Smooth muscle cell (in vitro differentiated cells): Measurements from ENCODE around the gene CPSF4L. TPM values are rescaled to one million over a fixed set of nuclear protein-coding genes. Genes with fewer than 3 reads are reported as not detected.
"Not testable (repeated sequence)": the region's sequence is repeated elsewhere in the genome, so short reads cannot be mapped to it uniquely, and the experiment has no call there.

Source experiments
- DNase-seq: peaks from one replicate; lab custom pipeline; 2025; ENCODE audit not compliant: unreplicated experiment; lab: John Stamatoyannopoulos, UW
- H2AFZ ChIP-seq: fragments of 200-600 bp; sonication (generic); 2 replicates; pipeline ENCODE4 v1.6.0; 2016; ENCODE audit warnings: antibody characterized with exemption, low read depth, mild to moderate bottlenecking
- H3F3A ChIP-seq: fragments of 200-600 bp; sonication (generic); 2 replicates; pipeline ENCODE4 v1.6.0; 2017; ENCODE audit warnings: antibody characterized with exemption, low read depth
- H3K27ac ChIP-seq: fragments of 200-600 bp; sonication (generic); 2 replicates; pipeline ENCODE4 v1.5.1; 2016; ENCODE audit warnings: low read depth, mild to moderate bottlenecking
- H3K27me3 ChIP-seq: fragments of 200-600 bp; sonication (generic); 2 replicates; pipeline ENCODE4 v1.6.1; 2016; ENCODE audit warnings: low read depth, mild to moderate bottlenecking
- H3K36me3 ChIP-seq: fragments of 200-600 bp; sonication (generic); 2 replicates; pipeline ENCODE4 v1.5.1; 2016; ENCODE audit warnings: low read depth
- H3K4me1 ChIP-seq: fragments of 200-600 bp; sonication (generic); 2 replicates; pipeline ENCODE4 v1.5.1; 2016; ENCODE audit warnings: low read depth
- H3K4me2 ChIP-seq: fragments of 200-600 bp; sonication (generic); 2 replicates; pipeline ENCODE4 v1.6.0; 2016; ENCODE audit warnings: mild to moderate bottlenecking
- H3K4me3 ChIP-seq: fragments of 200-600 bp; sonication (generic); 2 replicates; pipeline ENCODE4 v1.5.1; 2016; ENCODE audit warnings: mild to moderate bottlenecking
- H3K79me2 ChIP-seq: fragments of 200-600 bp; sonication (generic); 2 replicates; pipeline ENCODE4 v1.6.0; 2016; ENCODE audit warnings: low read depth, mild to moderate bottlenecking
- H3K9ac ChIP-seq: fragments of 200-600 bp; sonication (generic); 2 replicates; pipeline ENCODE4 v1.6.0; 2016; ENCODE audit warnings: low read depth
- H3K9me3 ChIP-seq: fragments of 200-600 bp; sonication (generic); replicated peaks from 2 replicates; pipeline ENCODE4 v1.5.1; 2016; ENCODE audit warnings: low read depth
- H4K20me1 ChIP-seq: fragments of 200-600 bp; sonication (generic); 2 replicates; pipeline ENCODE4 v1.6.0; 2016; ENCODE audit warnings: low read depth
- CTCF ChIP-seq: fragments of 200-600 bp; sonication (generic); IDR thresholded peaks from 2 replicates; pipeline ENCODE4 v1.5.1; 2017; ENCODE audit warnings: borderline replicate concordance, mild to moderate bottlenecking, antibody characterized with exemption; ENCODE audit not compliant: insufficient read depth, poor library complexity, severe bottlenecking
- WGBS: methylation state at CpG from one replicate; pipeline ENCODE4 v1.1.7; 2016; ENCODE audit warnings: low lambda C conversion rate; 5-methylcytosine and 5-hydroxymethylcytosine counted together
- polyA plus RNA-seq: library from polyadenylated mRNA; unstranded; fragments of >200 nt; fragmentation: Nextera tagmentation; extraction: Ambion mirVana; gene quantifications from 2 replicates; pipeline ENCODE4 v1.2.1, GENCODE V29; 2016
- total RNA-seq: library from RNA; depleted of rRNA; stranded (reverse); fragments of >200 nt; gene quantifications from 2 replicates; pipeline ENCODE4 v1.2.3, GENCODE V29; 2014

The CPSF4L gene
- total and polyA plus RNA-seq, 2 experiments from 2014 or later, result not detected

- no peak for TF ChIP-seq CTCF
- H3K27ac ChIP-seq, result no peak overlapping the region
- no peaks in the 10 kb centered on the region for H4K20me1 ChIP-seq
- no peak overlapping the region for H3K9ac ChIP-seq
- H3K36me3 ChIP-seq, result no peaks in the 10 kb centered on the region
- H3K9me3 ChIP-seq, result no peaks in the 10 kb centered on the region
- DNase-seq, result no peak
- no peaks in the 10 kb centered on the region for H3K79me2 ChIP-seq
- H3K27me3 ChIP-seq, result no peaks in the 10 kb centered on the region
- WGBS, result 95% methylated on average over 11 of the region's 11 CpGs
- no peaks in the 10 kb centered on the region for H3F3A ChIP-seq
- peaks cover 15% of the 10 kb centered on the region for H3K4me1 ChIP-seq
- H3K4me2 ChIP-seq, result no peak overlapping the region
- no peak overlapping the region for H3K4me3 ChIP-seq
- H2AFZ ChIP-seq, result no peak overlapping the region
Measured at GRCh38 chr17:73266796-73267195, 5.1 kb upstream of the CPSF4L start.

DNA sequence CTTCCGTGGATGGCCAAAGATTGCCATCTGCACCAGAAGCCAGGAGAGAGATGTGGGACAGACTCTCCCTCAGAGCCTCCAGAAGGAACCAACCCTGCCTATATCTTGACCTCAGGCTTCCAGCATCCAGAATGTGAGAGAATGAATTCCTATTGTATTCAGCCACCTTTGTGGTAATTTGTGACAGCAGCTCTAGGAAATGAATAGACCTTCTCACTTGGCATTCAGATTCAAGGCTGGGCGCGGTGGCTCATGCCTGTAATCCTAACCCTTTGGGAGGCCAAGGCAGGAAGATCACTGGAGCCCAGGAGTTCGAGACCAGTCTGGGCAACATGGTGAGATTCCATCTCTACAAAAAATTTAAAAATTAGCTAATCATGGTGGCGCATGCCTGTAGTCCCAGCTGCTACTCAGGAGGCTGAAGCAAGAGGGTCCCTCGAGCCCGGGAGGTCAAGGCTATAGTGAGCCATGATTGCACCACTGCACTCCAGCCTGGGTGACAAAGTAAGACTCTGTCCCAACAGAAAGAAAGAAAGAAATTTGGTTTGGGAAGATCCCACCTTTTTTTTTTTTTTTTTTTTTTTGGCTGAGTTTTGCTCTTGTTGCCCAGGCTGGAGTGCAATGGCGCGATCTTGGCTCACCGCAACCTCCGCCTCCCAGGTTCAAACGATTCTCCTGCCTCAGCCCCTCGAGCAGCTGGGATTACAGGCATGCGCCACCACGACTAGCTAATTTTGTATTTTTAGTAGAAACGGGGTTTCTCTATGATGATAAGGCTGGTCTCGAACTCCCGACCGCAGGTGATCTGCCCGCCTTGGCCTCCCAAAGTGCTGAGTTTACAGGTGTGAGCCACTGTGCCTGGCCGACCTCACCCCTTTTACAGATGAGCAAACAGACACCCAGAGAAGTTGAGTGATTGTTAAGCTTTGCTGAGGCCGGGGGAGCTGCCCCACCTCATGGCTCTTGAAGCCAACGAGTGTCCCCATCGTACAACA lies 4.3 kb upstream of the CPSF4L start:
- 95% methylated on average over 24 of the region's 24 CpGs for WGBS
- H3K79me2 ChIP-seq, result no peaks in the 10 kb centered on the region
- no peak overlapping the region for H3K4me2 ChIP-seq
- H3F3A ChIP-seq, result no peaks in the 10 kb centered on the region
- no peaks in the 10 kb centered on the region for H3K27me3 ChIP-seq
- no peak overlapping the region for H3K4me3 ChIP-seq
- H3K4me1 ChIP-seq, result peaks cover 18% of the 10 kb centered on the region
- H3K27ac ChIP-seq, result no peak overlapping the region
- no peak for DNase-seq
- H3K36me3 ChIP-seq, result no peaks in the 10 kb centered on the region
- no peaks in the 10 kb centered on the region for H3K9me3 ChIP-seq
- no peak for TF ChIP-seq CTCF
- H3K9ac ChIP-seq, result no peak overlapping the region
- no peaks in the 10 kb centered on the region for H4K20me1 ChIP-seq
- H2AFZ ChIP-seq, result no peak overlapping the region

DNA sequence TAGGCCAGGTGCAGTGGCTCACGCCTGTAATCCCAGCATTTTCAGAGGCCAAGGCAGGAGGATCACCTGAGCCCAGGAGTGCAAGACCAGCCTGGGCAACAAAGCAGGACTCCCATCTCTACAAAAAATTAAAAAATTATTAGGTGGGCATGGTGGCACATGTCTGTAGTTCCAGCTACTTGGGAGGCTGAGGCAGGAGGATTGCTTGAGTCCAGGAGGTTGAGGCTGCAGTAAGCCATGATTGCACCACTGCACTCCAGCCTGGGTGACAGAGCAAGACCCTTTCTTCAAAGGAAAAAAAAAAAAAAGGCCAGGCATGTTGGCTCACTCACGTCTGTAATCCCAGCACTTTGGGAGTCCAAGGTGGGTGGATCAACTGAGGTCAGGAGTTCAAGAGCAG lies 2.8 kb upstream of the CPSF4L start:
- H3K4me3 ChIP-seq, H3K36me3 ChIP-seq, H3F3A ChIP-seq, H3K27ac ChIP-seq, H4K20me1 ChIP-seq, H3K9me3 ChIP-seq, H3K27me3 ChIP-seq, DNase-seq, H3K4me2 ChIP-seq, H3K79me2 ChIP-seq, H2AFZ ChIP-seq, H3K9ac ChIP-seq: not testable (repeated sequence)
- H3K4me1 ChIP-seq, result peaks cover 18% of the 10 kb centered on the region
- 78% methylated on average over 2 of the region's 2 CpGs for WGBS

DNA sequence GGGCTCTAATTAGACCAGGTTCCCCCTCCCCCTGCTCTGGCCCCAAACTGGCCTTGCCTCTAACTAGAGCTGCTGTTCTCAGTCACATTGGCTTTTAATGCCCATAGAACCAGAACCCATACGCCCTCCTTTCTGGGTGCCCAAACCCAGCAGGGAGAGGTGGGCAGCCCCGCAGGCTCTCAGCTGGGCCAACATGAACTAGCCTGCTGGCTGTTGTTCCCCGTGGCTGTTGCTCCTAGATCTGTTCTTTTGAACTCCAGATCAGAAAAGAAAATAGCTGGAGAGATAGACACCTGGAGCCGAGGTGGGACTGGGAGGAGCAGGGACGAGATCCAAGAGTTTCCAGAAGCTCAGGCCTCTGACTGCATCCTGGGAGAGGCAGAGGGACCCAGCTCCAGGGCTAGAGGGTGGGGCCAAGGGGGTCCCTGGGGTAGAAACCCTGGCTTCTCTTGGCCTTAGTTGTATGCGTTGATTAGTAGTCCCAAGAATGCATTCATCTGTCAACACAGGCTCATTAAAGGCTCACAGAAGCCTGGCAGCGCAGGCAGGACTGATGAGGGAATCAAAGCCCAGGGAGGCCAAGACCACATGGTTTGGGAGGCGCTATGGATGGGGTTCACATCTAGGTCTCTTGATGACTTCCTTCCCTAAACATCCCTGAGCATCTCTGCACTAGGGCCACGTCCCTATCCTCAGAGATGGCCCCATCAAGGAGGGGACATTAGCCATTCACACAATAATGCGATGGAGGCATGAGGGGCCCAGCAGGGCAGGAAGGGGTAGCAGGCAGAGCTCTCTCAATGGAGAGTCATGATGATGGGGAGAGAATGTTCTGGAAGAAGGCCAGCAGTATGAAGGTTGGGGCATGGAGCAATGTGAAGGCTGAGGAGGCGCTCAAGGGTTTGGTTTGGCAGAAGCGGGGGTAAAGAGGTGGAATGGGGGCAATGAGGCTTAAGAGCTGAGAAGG lies 1.3 kb upstream of the CPSF4L start:
- peaks cover 18% of the 10 kb centered on the region for H3K4me1 ChIP-seq
- H3K27ac ChIP-seq, result no peak overlapping the region
- no peak for DNase-seq
- H3K9me3 ChIP-seq, result no peaks in the 10 kb centered on the region
- no peak overlapping the region for H2AFZ ChIP-seq
- no peaks in the 10 kb centered on the region for H3K36me3 ChIP-seq
- H3K4me3 ChIP-seq, result no peak overlapping the region
- H3F3A ChIP-seq, result no peaks in the 10 kb centered on the region
- no peaks in the 10 kb centered on the region for H3K27me3 ChIP-seq
- 65% methylated on average over 12 of the region's 12 CpGs for WGBS
- no peak for TF ChIP-seq CTCF
- no peaks in the 10 kb centered on the region for H3K79me2 ChIP-seq
- H3K4me2 ChIP-seq, result no peak overlapping the region
- no peaks in the 10 kb centered on the region for H4K20me1 ChIP-seq
- H3K9ac ChIP-seq, result no peak overlapping the region
